Erythroblast (primary cell): ENCODE measurements around the gene NETO2.

Source experiments
- GATA1 ChIP-seq: IDR thresholded peaks from 2 replicates; pipeline ENCODE4 v1.6.1; 2011; ENCODE audit warnings: low read depth, mild to moderate bottlenecking, control low read depth, low read length, moderate library complexity
- POLR2A ChIP-seq: IDR thresholded peaks from 2 replicates; pipeline ENCODE4 v1.6.1; 2011; ENCODE audit warnings: mild to moderate bottlenecking, low read length

DNA sequence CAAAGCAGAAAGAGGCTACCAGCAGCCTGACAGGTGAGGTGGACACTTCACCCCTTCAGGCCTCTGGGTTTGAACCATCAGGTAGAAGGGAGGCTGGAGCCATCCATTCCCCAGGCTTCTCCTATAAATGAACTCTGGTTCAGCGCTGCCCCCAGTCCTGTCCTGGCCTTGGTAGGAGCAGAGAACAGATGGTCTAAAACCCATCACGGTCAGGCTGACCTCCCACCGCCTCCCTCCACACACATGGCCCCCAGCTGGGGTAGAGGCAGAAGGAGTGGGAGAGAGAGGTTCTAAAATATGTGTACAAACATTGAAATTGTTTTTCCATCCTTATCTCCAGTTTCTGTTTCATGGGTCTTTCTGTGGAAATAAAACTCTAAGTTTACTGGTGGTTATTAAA lies 110.6 kb downstream of the NETO2 start:
- TF ChIP-seq POLR2A (no peak), GATA1 (no peak)
